Measurements from ENCODE around the gene CENPX.
"Not testable (repeated sequence)": the region's sequence is repeated elsewhere in the genome, so short reads cannot be mapped to it uniquely, and the experiment has no call there.

CENPX gene

GRCh38 chr17:81990836-81991683 lies 31.6 kb downstream of the CENPX start:
- Histone ChIP-seq H3K27me3 (ENCODE audit: control insufficient read depth, insufficient read depth, low read length) (no peaks in the 10 kb centered on the region), H3K4me3 (ENCODE audit: low read length) (peak overlapping the region; percentile 58), H3K27ac (ENCODE audit: low read depth, low read length) (peak overlapping the region; percentile 79), H3K9ac (ENCODE audit: low read length) (peak overlapping the region; percentile 40), H3K36me3 (ENCODE audit: control insufficient read depth, insufficient read depth, low read length) (no peaks in the 10 kb centered on the region), H3K4me1 (ENCODE audit: control insufficient read depth, insufficient read depth, low read length) (peaks cover 9% of the 10 kb centered on the region)

GRCh38 chr17:81987161-81987770 lies 35.4 kb downstream of the CENPX start:
- no peak overlapping the region for H3K4me3 ChIP-seq (ENCODE audit: low read length)
- H3K4me1 ChIP-seq (ENCODE audit: control insufficient read depth, insufficient read depth, low read length): peaks cover 6% of the 10 kb centered on the region
- peaks cover 12% of the 10 kb centered on the region for H3K36me3 ChIP-seq (ENCODE audit: control insufficient read depth, insufficient read depth, low read length)
- H3K27ac ChIP-seq (ENCODE audit: low read depth, low read length): no peak overlapping the region
- H3K27me3 ChIP-seq (ENCODE audit: control insufficient read depth, insufficient read depth, low read length): no peaks in the 10 kb centered on the region
- no peak overlapping the region for H3K9ac ChIP-seq (ENCODE audit: low read length)

- Histone ChIP-seq H3K36me3 (ENCODE audit: control insufficient read depth, insufficient read depth, low read length) (peaks cover 12% of the 10 kb centered on the region), H3K27me3 (ENCODE audit: control insufficient read depth, insufficient read depth, low read length) (no peaks in the 10 kb centered on the region), H3K4me1 (ENCODE audit: control insufficient read depth, insufficient read depth, low read length) (no peaks in the 10 kb centered on the region), H3K27ac (ENCODE audit: low read depth, low read length) (no peak overlapping the region), H3K9ac (ENCODE audit: low read length) (no peak overlapping the region), H3K4me3 (ENCODE audit: low read length) (no peak overlapping the region)
These were observed 36.1 kb downstream of the CENPX start for GRCh38 chr17:81986606-81987005.

GRCh38 chr17:81984773-81985410 lies 37.8 kb downstream of the CENPX start:
- Histone ChIP-seq H3K4me3 (ENCODE audit: low read length) (no peak overlapping the region), H3K27me3 (ENCODE audit: control insufficient read depth, insufficient read depth, low read length) (no peaks in the 10 kb centered on the region), H3K27ac (ENCODE audit: low read depth, low read length) (no peak overlapping the region), H3K36me3 (ENCODE audit: control insufficient read depth, insufficient read depth, low read length) (peaks cover 15% of the 10 kb centered on the region), H3K4me1 (ENCODE audit: control insufficient read depth, insufficient read depth, low read length) (no peaks in the 10 kb centered on the region), H3K9ac (ENCODE audit: low read length) (no peak overlapping the region)

- H3K4me3 ChIP-seq (ENCODE audit: low read length): no peak overlapping the region
- H3K4me1 ChIP-seq (ENCODE audit: control insufficient read depth, insufficient read depth, low read length): no peaks in the 10 kb centered on the region
- H3K27me3 ChIP-seq (ENCODE audit: control insufficient read depth, insufficient read depth, low read length): no peaks in the 10 kb centered on the region
- H3K36me3 ChIP-seq (ENCODE audit: control insufficient read depth, insufficient read depth, low read length): peaks cover 15% of the 10 kb centered on the region
- H3K27ac ChIP-seq (ENCODE audit: low read depth, low read length): no peak overlapping the region
- H3K9ac ChIP-seq (ENCODE audit: low read length): no peak overlapping the region
These were observed 38.9 kb downstream of the CENPX start for GRCh38 chr17:81983639-81984373.

GRCh38 chr17:81983011-81983638 lies 39.6 kb downstream of the CENPX start:
- Histone ChIP-seq H3K4me1 (ENCODE audit: control insufficient read depth, insufficient read depth, low read length) (peaks cover 3% of the 10 kb centered on the region), H3K9ac (ENCODE audit: low read length) (no peak overlapping the region), H3K27ac (ENCODE audit: low read depth, low read length) (no peak overlapping the region), H3K36me3 (ENCODE audit: control insufficient read depth, insufficient read depth, low read length) (peaks cover 15% of the 10 kb centered on the region), H3K27me3 (ENCODE audit: control insufficient read depth, insufficient read depth, low read length) (no peaks in the 10 kb centered on the region), H3K4me3 (ENCODE audit: low read length) (no peak overlapping the region)

GRCh38 chr17:81981511-81981910 lies 41.2 kb downstream of the CENPX start:
- not testable (repeated sequence) for H3K4me1 ChIP-seq (ENCODE audit: control insufficient read depth, insufficient read depth, low read length); H3K9ac ChIP-seq (ENCODE audit: low read length)
- peaks cover 15% of the 10 kb centered on the region for H3K36me3 ChIP-seq (ENCODE audit: control insufficient read depth, insufficient read depth, low read length)

GRCh38 chr17:81980707-81981343 lies 41.9 kb downstream of the CENPX start:
- H3K36me3 ChIP-seq (ENCODE audit: control insufficient read depth, insufficient read depth, low read length): peaks cover 15% of the 10 kb centered on the region
- no peak overlapping the region for H3K4me3 ChIP-seq (ENCODE audit: low read length)
- H3K27me3 ChIP-seq (ENCODE audit: control insufficient read depth, insufficient read depth, low read length): no peaks in the 10 kb centered on the region
- H3K27ac ChIP-seq (ENCODE audit: low read depth, low read length): no peak overlapping the region
- no peak overlapping the region for H3K9ac ChIP-seq (ENCODE audit: low read length)
- peaks cover 7% of the 10 kb centered on the region for H3K4me1 ChIP-seq (ENCODE audit: control insufficient read depth, insufficient read depth, low read length)

More at GRCh38 chr17:81981511-81981910, 41.2 kb downstream of the CENPX start:
- not testable (repeated sequence) for H3K27me3 ChIP-seq (ENCODE audit: control insufficient read depth, insufficient read depth, low read length); H3K27ac ChIP-seq (ENCODE audit: low read depth, low read length); H3K4me3 ChIP-seq (ENCODE audit: low read length)

- Histone ChIP-seq H3K4me3 (ENCODE audit: low read length) (no peak overlapping the region), H3K27me3 (ENCODE audit: control insufficient read depth, insufficient read depth, low read length) (no peaks in the 10 kb centered on the region), H3K36me3 (ENCODE audit: control insufficient read depth, insufficient read depth, low read length) (peaks cover 8% of the 10 kb centered on the region), H3K27ac (ENCODE audit: low read depth, low read length) (no peak overlapping the region), H3K9ac (ENCODE audit: low read length) (no peak overlapping the region), H3K4me1 (ENCODE audit: control insufficient read depth, insufficient read depth, low read length) (peaks cover 7% of the 10 kb centered on the region)
These were observed 42.6 kb downstream of the CENPX start for GRCh38 chr17:81980122-81980521.

GRCh38 chr17:81978524-81979298 lies 44.0 kb downstream of the CENPX start:
- peaks cover 7% of the 10 kb centered on the region for H3K4me1 ChIP-seq (ENCODE audit: control insufficient read depth, insufficient read depth, low read length)
- H3K4me3 ChIP-seq (ENCODE audit: low read length): peak overlapping the region; percentile 13
- no peak overlapping the region for H3K27ac ChIP-seq (ENCODE audit: low read depth, low read length)
- peaks cover 3% of the 10 kb centered on the region for H3K36me3 ChIP-seq (ENCODE audit: control insufficient read depth, insufficient read depth, low read length)
- H3K9ac ChIP-seq (ENCODE audit: low read length): no peak overlapping the region
- H3K27me3 ChIP-seq (ENCODE audit: control insufficient read depth, insufficient read depth, low read length): no peaks in the 10 kb centered on the region

GRCh38 chr17:81977211-81977808 lies 45.4 kb downstream of the CENPX start, which contains the start of gene ASPSCR1:
Gene ASPSCR1 (plus strand): TSS chr17:81977629. CDS start chr17:81977647, 18 bp downstream.
- Histone ChIP-seq H3K4me1 (ENCODE audit: control insufficient read depth, insufficient read depth, low read length) (peaks cover 7% of the 10 kb centered on the region), H3K27me3 (ENCODE audit: control insufficient read depth, insufficient read depth, low read length) (no peaks in the 10 kb centered on the region), H3K36me3 (ENCODE audit: control insufficient read depth, insufficient read depth, low read length) (peaks cover 3% of the 10 kb centered on the region), H3K4me3 (ENCODE audit: low read length) (peak within 1 kb of the TSS; percentile 90), H3K9ac (ENCODE audit: low read length) (peak within 1 kb of the TSS; percentile 73), H3K27ac (ENCODE audit: low read depth, low read length) (peak within 1 kb of the TSS; percentile 80)
